Stimulated activated naive CD4-positive, alpha-beta T cell treated with Interleukin-2 at 50 U/mL for 16 hours (primary cell): ENCODE data around the gene DICER1.

Source experiments
- DNase-seq: peaks from one replicate; lab custom pipeline; 2025; lab: John Stamatoyannopoulos, UW

The DICER1 gene

DNA sequence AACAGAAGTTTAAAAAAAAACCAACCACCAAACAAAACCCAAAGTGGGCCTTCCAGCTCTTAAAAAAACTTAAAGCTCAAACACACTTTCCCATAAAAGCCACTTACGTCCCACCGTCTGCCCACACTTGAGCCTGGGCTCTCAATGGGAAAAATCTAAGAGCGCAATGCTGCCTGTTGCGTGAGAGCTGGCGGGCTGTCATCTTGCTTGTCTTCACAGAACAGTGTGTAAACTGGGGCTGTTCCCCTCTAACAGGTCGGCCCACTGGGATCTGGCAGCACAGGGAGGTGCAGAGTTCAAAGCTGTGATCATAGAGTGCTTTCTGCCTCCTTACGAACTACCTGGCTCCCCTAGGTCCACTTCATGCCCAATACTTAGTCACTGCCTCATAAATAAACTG lies 80.0 kb downstream of the DICER1 start:
- DNase-seq, result no peak

GRCh38 chr14:95075789-95076188 lies 81.5 kb downstream of the DICER1 start:
- no peak for DNase-seq

- DNase-seq, result no peak
These were observed 83.4 kb downstream of the DICER1 start for GRCh38 chr14:95073947-95074346.

DNA sequence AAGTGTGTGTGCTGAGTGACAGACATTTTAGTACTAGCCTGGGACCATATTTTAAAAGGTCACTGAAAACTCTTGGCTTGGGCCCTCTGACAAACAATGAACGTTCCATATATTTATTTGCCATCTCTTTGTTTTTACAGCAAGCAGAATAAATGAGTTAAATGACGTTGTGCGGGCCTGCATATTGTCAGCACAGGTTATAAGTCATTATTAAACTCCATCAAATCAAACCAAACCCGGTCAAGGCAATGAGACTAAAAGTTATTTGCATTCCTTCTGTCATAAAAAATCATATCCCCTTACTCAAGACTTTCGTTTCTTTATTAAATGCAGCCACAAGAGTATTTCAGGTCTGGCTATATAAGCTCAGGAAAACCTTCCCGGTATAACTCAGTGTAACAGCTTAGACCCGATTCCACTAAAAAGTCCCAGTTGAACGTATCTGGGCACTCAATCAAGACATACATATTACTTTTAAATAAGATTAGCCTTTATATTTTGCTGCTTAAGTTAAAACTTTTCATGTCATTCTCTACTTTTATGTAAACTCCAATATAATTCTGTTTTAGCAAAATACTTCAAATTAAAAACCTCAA lies 84.9 kb downstream of the DICER1 start:
- no peak for DNase-seq

- DNase-seq, result no peak
These were observed 85.6 kb downstream of the DICER1 start for GRCh38 chr14:95071649-95072280.

GRCh38 chr14:95070748-95071435 lies 86.4 kb downstream of the DICER1 start:
- DNase-seq, result no peak

DNA sequence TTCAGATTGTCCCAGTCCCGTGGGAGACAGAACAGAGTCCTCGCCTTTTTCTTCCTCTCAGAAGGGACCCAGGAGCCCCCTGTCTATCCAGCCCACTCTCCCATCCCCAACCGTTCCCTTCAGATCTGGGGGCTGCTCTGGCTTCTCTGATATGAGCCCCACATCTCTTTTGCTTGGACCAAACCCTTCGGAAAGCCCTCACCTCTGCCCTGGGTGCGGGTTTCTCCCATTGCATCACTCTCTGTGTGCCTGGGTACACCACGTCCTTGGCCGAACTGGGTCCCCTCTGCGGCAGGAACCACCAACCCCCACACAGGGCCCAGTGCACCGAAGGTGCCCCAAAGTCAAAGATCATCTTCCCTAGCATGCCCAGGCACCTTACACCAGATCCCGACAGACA lies 87.8 kb downstream of the DICER1 start:
- no peak for DNase-seq

DNA sequence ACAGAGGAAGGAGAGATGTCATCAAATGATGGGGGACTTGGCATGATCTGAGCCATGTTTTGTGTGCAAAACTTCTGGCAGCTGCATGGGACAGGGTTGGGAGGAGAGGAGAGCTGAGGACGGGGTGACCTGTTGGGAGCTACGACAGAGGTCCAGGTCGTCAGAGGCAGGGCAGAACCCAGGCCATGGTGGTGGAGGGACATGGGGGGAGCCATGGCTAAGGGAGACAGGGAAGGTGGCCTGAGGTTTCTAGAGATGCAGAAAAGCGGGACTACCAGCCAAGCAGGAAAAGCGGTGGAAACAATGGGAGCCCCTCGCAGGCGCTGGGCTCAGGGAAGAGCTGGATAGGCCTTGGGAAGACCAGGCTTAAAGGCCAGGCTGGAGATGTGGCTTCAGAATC lies 88.3 kb downstream of the DICER1 start:
- no peak for DNase-seq

DNA sequence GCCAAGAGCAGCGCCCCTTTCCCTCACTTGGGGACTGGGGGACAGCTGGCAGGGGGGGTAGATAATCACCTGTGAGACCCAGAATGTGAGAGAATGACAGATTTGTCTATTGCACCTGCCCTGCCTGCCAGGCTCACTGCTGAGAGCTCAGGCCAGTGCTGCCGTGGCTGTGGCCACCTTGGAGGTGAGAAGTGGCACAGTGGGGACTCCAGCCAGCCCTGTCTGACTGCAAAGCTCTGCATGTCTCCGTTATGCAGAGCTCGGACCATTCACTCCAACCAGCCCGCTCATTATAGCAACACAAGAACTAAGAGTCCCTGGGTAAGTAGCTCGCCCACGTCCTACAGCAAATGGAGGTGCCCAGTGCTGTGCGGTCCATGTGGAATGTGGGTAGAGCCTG lies 88.8 kb downstream of the DICER1 start:
- no peak for DNase-seq

GRCh38 chr14:95068080-95068479 lies 89.2 kb downstream of the DICER1 start:
- no peak for DNase-seq

- no peak for DNase-seq
These were observed 89.8 kb downstream of the DICER1 start for GRCh38 chr14:95067526-95067925.

GRCh38 chr14:95066427-95066986 lies 90.8 kb downstream of the DICER1 start:
- DNase-seq, result no peak

DNA sequence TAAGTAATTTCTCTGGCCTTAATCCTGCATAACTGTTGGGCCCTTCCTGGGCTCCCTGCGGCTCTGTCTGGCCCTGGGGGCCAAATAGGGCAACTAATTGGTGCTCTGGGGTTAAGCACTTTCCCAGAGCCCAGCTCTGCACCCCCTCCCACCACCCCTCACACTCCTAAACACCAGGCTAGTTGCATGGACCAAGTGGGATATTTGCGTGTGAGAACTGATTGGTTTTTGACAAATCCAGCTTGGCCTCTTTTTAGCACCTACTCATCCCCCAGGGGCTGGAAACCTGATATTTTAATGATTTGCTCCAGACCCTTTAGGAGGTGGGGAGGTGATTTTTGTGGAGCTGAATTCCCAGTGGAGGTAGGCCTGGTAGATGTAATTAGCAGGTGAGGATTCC lies 91.9 kb downstream of the DICER1 start:
- DNase-seq, result no peak

DNA sequence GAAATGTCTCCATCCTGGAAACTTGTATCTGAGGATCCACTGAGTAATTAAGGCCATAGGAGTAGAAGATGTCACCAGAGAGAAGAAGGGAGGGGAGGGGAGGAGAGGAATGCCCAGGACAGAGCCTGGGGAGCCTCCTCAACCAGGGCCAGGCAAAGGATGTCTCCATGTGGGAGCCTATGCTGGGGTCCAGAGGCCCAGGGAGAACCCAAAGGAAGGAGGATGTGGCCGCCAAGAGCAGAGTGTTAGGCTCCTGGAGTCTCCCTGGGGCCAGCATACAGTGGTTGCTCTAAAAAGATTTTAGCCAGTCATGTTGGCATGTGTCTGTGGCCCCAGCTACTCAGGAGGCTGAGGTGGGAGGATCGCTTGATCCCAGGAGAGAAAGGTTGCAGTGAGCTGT lies 92.6 kb downstream of the DICER1 start:
- DNase-seq, result no peak

DNA sequence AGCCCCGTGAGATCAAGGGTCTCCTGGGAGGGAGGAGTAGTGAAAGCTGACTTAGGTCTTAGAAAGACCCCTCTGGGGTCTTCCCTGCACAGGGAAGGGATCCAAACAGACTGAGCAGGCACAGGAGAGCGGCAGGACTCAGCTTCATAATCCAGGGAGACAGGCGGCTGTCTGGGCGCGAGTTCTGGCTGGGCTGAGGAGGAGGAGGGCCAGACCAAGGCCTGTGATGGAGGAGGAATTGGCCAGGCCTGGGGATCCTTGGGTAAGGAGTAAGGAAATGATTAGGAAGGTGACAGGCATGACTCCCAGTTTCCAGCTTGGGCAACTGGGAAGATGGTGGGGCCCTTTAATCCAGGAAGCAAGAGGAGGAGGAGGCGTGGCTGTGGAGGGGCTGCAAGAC lies 93.1 kb downstream of the DICER1 start:
- no peak for DNase-seq

GRCh38 chr14:95063391-95063790 lies 93.9 kb downstream of the DICER1 start:
- DNase-seq, result no peak

DNA sequence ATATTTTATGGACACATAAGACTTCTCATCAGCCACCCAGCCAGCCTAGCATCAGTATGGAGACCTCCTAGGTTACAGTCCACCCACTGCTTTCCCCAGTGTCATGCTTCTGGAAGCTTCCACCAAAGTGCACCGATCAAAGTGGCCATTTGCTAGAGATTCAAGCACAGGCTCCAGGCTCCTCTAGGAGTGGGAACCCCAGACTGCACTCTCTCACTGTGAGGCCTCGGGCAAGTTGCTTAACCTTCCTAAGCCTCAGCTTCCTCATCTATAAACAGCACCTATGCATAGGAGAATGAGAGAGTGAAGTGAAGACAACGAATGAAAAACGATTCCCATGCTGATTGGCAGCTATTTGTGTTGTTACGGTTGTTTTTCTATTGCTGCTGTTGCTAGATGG lies 94.4 kb downstream of the DICER1 start:
- no peak for DNase-seq

- no peak for DNase-seq
These were observed 95.1 kb downstream of the DICER1 start for GRCh38 chr14:95062220-95062619.

DNA sequence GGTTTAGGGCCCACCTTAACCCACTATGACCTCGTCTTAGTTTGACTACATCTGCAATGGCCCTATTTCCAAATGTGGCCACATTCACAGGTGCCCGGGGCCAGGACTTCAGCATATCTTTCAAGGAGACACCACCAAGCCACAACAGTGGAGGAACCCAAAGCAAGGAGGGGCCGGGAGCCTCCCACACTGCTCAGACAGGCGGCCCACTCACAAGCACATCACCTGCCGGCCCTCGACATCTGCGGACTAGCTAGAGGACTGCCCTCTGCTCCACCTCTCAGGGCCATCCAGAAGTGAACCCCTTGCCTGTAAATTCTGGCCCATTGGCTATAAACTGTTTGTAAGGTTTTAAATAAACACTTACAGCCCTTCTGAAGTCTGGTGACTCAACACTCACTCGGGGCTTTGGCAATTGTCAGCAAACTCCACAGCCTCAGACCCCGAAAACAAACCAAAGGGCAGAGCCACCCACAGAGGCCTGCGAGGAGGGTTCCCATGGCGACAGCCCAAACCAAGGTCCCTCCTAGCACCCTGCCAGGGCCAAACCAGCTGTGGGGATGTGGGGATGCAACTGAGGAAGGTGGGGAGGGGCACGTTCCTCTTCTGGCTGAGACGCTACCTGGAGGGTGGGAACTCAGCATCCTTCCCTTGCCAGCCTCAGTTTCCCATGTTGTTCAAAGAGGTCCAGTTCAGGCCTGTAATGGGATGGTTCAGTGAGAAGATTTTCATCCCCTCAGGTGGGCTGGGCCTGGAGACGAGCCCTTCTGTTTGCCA lies 95.8 kb downstream of the DICER1 start:
- DNase-seq, result no peak

DNA sequence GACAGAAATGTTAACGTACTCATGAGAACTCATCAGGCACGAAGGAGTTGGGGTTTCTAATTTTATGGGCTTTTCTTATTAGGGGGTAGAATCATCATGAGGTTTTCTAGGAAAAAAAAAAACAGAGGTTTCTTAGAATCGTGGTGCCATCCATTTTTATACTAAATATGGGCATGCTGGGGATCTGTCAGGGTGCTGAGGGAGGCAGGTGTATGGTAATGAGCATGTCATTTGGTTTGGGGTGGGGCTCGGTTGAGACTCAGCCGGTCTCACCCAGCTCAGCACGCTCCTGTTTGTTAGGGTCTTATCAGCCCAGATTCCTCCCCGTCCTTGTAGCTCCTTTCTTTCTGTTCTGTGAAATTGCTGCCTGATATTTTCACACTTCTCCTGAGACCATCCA lies 98.2 kb downstream of the DICER1 start:
- no peak for DNase-seq

DNA sequence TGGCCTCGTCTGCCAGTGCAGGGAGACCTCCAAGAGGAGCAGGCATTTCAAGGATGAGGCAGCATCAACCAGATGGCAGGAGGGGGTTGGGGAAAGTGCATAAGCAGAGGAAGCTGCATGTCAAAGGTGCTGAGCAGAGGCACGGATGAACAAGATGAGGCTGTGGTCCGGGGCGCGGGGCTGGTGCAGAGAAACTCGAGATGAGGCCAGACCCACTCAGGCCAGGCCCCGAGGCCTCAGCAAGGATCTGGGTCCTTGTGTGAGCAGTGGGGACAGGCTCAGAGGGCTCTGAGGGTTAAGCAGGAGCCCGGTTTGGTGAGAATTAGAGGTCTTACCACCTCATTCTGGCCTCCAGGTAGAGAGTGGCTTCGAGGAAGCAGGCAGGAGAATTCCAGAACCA lies 98.8 kb downstream of the DICER1 start:
- DNase-seq, result no peak

- DNase-seq, result no peak
These were observed 99.5 kb downstream of the DICER1 start for GRCh38 chr14:95057851-95058250.

DNA sequence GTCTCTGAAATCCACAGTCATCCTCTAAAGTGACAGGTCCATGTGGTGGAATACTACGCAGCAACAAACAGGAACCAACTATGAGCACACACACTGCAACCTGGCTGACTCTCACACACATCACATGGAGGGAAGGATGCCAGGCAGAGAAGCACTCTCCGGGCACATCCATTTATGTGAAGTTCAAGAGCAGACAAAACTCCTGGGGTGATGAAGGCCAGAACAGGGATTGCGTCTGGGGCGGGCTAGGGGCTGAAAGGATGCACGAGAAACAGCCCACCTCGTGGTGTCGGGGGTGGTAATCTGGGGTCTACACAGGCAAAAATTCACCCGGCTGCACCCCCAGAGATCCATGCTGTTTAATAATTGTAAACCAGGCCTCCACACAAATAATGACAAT lies 100.2 kb downstream of the DICER1 start:
- DNase-seq, result no peak
